ENCODE data around the gene ETS2.

GRCh38 chr21:38849776-38850175, 44.0 kb downstream of the ETS2 start:
- TF ChIP-seq POLR2A (IDR thresholded peaks at IDR 0.05): no peak
- no peak for TF ChIP-seq CTCF (IDR thresholded peaks at IDR 0.05)
